DMS79 treated with DMSO at 0.1 percent for 48 hours (cell line): ENCODE data around the gene ZFP36L1.
"Not testable (repeated sequence)": the region's sequence is repeated elsewhere in the genome, so short reads cannot be mapped to it uniquely, and the experiment has no call there.

Source experiments
- DNase-seq: peaks from one replicate; lab custom pipeline; 2025; lab: John Stamatoyannopoulos, UW

ZFP36L1 gene

GRCh38 chr14:68784226-68784910 lies 8.5 kb downstream of the ZFP36L1 start:
- no peak for DNase-seq

GRCh38 chr14:68783408-68784225 lies 9.2 kb downstream of the ZFP36L1 start:
- DNase-seq = no peak

- DNase-seq = no peak
These were observed 10.5 kb downstream of the ZFP36L1 start for GRCh38 chr14:68782091-68782981.

- DNase-seq = no peak
These were observed 11.5 kb downstream of the ZFP36L1 start for GRCh38 chr14:68781161-68782021.

- no peak for DNase-seq
These were observed 12.3 kb downstream of the ZFP36L1 start for GRCh38 chr14:68780358-68781160.

GRCh38 chr14:68779761-68780323 lies 13.0 kb downstream of the ZFP36L1 start:
- DNase-seq = no peak

- DNase-seq = no peak
These were observed 15.2 kb downstream of the ZFP36L1 start for GRCh38 chr14:68777644-68778043.

GRCh38 chr14:68775614-68776126 lies 17.2 kb downstream of the ZFP36L1 start:
- DNase-seq = no peak

GRCh38 chr14:68774771-68775613 lies 17.9 kb downstream of the ZFP36L1 start:
- DNase-seq = no peak

GRCh38 chr14:68772761-68773381 lies 20.0 kb downstream of the ZFP36L1 start:
- no peak for DNase-seq

- DNase-seq = no peak
These were observed 21.2 kb downstream of the ZFP36L1 start for GRCh38 chr14:68771631-68772030.

GRCh38 chr14:68770553-68771286 lies 22.1 kb downstream of the ZFP36L1 start:
- no peak for DNase-seq

GRCh38 chr14:68770051-68770450 lies 22.8 kb downstream of the ZFP36L1 start:
- no peak for DNase-seq

GRCh38 chr14:68768316-68768715 lies 24.6 kb downstream of the ZFP36L1 start:
- no peak for DNase-seq

GRCh38 chr14:68767248-68767645 lies 25.6 kb downstream of the ZFP36L1 start:
- no peak for DNase-seq

GRCh38 chr14:68766299-68767247 lies 26.3 kb downstream of the ZFP36L1 start:
- no peak for DNase-seq

GRCh38 chr14:68763843-68764242 lies 29.0 kb downstream of the ZFP36L1 start:
- DNase-seq = not testable (repeated sequence)
